Activated naive CD4-positive, alpha-beta T cell treated with anti-CD3 and anti-CD28 coated beads, Interleukin-2, amount 50 U/mL, for 24 hours (primary cell): Measurements from ENCODE around the gene POLR3GL.
A peak's percentile ranks its signal among the peaks of the same experiment; 100 is the strongest.
"Not testable (repeated sequence)": the region's sequence is repeated elsewhere in the genome, so short reads cannot be mapped to it uniquely, and the experiment has no call there.

ENCODE experiments used
- H3K27ac Mint-ChIP-seq: one replicate; pipeline ENCODE4 v1.8.0; 2021; ENCODE audit warnings: mild to moderate bottlenecking, mixed read lengths
- H3K27me3 Mint-ChIP-seq: one replicate; pipeline ENCODE4 v1.8.0; 2021; ENCODE audit warnings: mixed read lengths
- H3K36me3 Mint-ChIP-seq: one replicate; pipeline ENCODE4 v1.8.0; 2021; ENCODE audit warnings: mixed read lengths
- H3K4me1 Mint-ChIP-seq: one replicate; pipeline ENCODE4 v1.8.0; 2021; ENCODE audit warnings: mixed read lengths
- H3K4me3 Mint-ChIP-seq: one replicate; pipeline ENCODE4 v1.8.0; 2021; ENCODE audit warnings: mild to moderate bottlenecking, mixed read lengths
- H3K9me3 Mint-ChIP-seq: one replicate; pipeline ENCODE4 v1.8.0; 2021; ENCODE audit warnings: mixed read lengths

Gene POLR3GL

DNA sequence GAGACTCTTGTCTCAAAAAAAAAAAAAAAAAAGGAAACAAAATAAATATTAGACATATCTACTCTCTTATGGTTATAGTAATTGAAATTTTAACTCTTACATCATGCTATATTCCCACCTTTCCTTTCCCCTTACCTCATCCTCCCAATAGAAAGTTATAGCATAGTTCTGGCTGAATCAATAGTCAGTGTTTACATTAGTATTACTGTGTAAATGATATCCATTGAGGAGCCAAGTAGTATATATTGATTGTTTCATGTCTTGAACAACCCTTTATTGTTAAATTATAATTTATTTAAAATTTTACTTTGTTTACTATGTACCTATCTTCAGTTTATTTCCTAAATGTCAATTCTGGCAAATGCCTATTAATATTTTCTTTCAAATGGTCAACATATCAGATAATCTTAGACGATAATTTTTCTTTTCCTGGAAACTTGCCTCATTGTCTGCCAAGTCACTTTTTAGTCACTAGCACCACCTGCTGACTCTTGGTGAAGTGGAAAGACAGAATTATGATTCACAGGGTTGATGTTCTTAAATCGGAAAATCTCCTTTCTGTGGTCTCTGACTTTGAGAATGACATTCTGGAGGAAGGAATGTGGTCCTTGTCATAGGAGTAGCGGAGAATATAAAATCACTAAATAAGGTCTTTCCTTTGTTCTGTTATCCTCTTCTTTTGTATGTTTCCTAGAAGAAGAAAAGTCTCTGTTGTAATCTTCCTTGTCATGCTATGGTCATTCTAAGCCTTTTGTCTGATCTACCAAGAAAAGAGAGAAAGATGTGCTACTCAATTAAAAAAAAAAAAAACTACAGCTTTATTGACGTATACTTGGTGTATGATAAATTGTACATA, 48.4 kb downstream of the POLR3GL start:
- Mint-ChIP-seq H3K27me3 (peaks cover 1% of the 10 kb centered on the region), H3K36me3 (no peaks in the 10 kb centered on the region), H3K27ac (no peak overlapping the region), H3K4me1 (peaks cover 9% of the 10 kb centered on the region), H3K9me3 (no peaks in the 10 kb centered on the region), H3K4me3 (no peak overlapping the region)

GRCh38 chr1:146013559-146013922, 49.1 kb downstream of the POLR3GL start:
- no peak overlapping the region for H3K4me3 Mint-ChIP-seq
- H3K27ac Mint-ChIP-seq: no peak overlapping the region

GRCh38 chr1:146016891-146017290, 52.4 kb downstream of the POLR3GL start:
- Mint-ChIP-seq H3K4me3 (no peak overlapping the region), H3K9me3 (no peaks in the 10 kb centered on the region), H3K27me3 (peaks cover 24% of the 10 kb centered on the region), H3K4me1 (peaks cover 13% of the 10 kb centered on the region), H3K36me3 (no peaks in the 10 kb centered on the region), H3K27ac (no peak overlapping the region)

More at GRCh38 chr1:146013559-146013922, 49.1 kb downstream of the POLR3GL start:
- Mint-ChIP-seq H3K36me3 (no peaks in the 10 kb centered on the region), H3K27me3 (peaks cover 1% of the 10 kb centered on the region), H3K4me1 (peaks cover 9% of the 10 kb centered on the region), H3K9me3 (no peaks in the 10 kb centered on the region)

DNA sequence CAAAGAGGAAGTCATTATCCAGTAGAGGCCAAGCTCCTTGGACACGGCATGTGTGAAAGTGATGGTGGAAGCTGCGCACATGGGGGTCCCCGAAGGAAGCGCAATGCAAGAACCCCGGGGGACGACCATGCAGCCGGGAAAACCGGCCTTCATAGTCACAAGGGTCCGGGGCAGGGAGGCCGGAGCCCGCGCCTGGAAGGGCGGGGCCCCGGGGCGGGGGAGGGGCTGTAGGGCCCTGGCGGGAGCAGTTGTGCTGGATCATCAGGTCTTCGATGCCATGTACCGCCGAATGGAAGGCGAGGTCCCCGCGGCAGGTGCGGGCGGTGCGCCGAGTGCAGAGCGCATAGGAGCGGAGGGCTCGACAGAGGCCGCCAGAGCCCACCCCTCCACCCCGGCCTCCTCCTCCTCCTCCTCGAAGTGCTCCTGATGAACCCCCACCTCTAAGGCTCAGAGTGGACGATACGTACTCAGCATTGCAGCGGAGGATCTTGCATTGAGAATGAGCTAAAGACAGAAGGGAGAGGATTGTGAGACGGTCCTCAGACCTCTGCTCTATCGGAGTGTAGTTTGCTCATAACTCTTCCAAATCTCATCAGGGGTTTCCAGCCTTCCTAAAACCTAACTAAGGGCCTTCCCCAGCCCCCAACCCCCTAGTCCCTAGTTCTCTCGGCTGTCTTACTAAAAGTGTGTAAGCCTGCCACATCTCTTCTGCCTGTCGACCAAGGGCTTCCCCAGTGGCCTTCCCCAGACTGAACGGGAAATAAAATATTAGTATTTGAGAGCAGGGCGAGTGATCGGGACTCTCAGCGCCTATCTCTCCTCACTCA, 55.0 kb downstream of the POLR3GL start:
- Mint-ChIP-seq H3K9me3 (no peaks in the 10 kb centered on the region), H3K36me3 (no peaks in the 10 kb centered on the region), H3K27me3 (peaks cover 33% of the 10 kb centered on the region), H3K4me3 (peak overlapping the region; percentile 27), H3K4me1 (peaks cover 4% of the 10 kb centered on the region), H3K27ac (no peak overlapping the region)

DNA sequence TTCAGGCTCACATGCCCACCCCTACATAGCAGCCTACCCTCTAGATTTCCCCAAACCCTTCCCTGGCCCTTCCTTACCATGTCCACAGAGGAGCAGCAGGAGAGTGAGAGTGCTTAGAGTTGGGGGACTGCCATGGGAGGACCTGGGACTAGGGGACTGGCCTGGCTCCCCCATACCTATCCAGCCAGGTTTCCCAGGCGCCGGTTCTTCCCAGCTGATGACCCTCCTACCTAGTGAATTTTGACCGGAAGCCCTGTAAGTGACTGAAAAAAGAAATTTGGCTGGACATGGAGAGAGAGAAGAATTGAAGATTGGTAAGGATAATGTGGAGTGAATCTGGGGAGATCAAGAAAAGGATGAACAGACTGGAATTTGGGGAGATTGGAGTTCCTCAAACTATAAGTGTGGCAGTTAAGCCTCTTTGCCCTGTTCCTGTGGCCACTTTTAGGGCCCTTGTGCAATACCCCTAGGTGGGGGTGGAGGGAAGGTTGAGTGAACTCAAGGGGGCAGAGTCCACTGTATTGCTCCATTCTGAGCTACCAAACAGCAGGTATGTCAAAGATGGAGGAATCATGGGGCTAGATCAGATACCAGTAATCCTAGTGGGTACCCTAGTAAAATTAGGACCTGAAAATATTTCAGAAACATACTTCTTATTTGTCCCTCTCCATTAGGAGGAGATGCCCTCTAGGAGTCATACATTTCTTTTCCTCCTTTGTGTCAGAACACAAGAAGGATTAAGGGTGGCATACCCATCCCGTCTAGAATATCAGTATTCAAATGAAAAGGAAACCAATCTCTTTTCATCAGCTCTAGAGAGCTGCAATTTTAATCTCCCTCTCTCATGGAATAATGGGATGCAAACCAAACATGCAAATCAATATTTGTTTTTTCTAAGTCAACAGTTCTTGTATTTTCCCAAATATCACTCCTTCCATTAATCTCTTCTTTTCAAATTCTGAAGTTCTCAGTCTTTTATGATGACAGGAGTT, 55.9 kb downstream of the POLR3GL start:
- Mint-ChIP-seq H3K27ac (no peak overlapping the region), H3K4me3 (no peak overlapping the region), H3K36me3 (no peaks in the 10 kb centered on the region), H3K27me3 (peaks cover 33% of the 10 kb centered on the region), H3K9me3 (no peaks in the 10 kb centered on the region), H3K4me1 (peaks cover 4% of the 10 kb centered on the region)

DNA sequence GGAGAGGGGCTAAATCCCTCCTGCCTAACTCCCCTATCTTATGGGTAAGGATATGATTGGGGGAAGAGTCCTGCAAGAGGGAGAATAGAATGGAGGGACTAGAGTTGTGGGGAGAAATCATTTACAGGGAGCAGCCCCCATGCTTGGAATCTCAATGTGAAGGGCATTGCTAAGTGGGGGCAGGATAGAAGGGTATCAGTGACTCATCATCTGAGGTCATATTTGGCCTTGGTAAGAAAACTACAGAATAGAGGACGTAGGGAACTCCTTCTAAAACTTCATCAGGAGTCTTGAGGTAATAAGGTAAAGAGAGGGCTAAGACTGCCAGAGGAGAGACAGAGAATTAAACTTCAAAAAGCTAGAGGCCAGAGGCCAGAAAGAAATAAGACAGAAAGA, 56.6 kb downstream of the POLR3GL start:
- Mint-ChIP-seq H3K36me3 (no peaks in the 10 kb centered on the region), H3K27me3 (peaks cover 38% of the 10 kb centered on the region), H3K4me3 (no peak overlapping the region), H3K9me3 (no peaks in the 10 kb centered on the region), H3K4me1 (peaks cover 4% of the 10 kb centered on the region), H3K27ac (no peak overlapping the region)

DNA sequence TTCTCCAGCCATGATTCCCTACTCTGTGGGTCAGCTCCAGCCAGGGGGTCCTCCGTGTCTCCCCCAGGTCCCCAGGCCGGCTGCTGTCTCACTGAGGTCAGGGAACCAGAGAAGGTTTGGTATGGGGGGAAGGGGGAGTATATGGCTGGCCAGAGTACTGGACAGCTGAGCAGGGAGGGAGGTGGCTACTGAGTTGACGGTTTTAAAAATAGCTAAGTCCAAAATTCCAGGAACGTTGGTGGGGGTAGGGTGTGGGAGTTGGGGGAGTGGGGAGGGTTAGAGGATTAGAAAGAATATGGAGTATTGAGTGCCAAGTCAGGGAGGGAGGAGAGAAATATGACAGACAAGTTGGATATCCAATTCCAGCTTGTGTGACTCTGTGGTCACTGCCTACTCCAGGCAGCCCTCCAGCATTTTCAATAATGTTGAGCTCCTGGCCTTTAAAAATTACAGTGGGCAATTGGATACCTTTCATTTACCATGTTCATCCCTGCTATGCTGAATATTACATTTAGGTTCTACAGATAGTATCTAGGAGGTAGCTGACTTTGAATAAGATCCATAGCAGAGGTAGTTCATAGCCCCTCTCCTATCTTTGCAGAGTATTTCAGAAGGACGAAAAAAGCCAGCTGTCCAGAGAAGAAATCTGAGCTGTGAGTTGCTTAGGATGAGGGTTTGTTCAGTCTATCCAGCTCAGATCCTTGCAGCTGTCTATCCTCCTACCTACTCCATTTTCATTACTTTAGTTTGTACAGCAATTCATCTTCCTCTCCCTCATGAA, 57.3 kb downstream of the POLR3GL start, which contains the start of gene HJV:
Gene HJV (minus strand): TSS at position 114 of the 781 bp plus-strand sequence. CDS start 1,504 bp downstream, outside the sequence.
- no peaks in the 10 kb centered on the region for H3K36me3 Mint-ChIP-seq
- H3K4me1 Mint-ChIP-seq: peaks cover 4% of the 10 kb centered on the region
- no peaks in the 10 kb centered on the region for H3K9me3 Mint-ChIP-seq
- H3K27me3 Mint-ChIP-seq: peaks cover 38% of the 10 kb centered on the region
- H3K4me3 Mint-ChIP-seq: no peak within 1 kb of the TSS
- no peak within 1 kb of the TSS for H3K27ac Mint-ChIP-seq

GRCh38 chr1:146022403-146023127, 58.1 kb downstream of the POLR3GL start:
- Mint-ChIP-seq H3K27ac (no peak overlapping the region), H3K36me3 (no peaks in the 10 kb centered on the region), H3K4me1 (peaks cover 4% of the 10 kb centered on the region), H3K4me3 (no peak overlapping the region), H3K27me3 (peaks cover 38% of the 10 kb centered on the region), H3K9me3 (no peaks in the 10 kb centered on the region)

- H3K36me3 Mint-ChIP-seq, H3K4me1 Mint-ChIP-seq, H3K4me3 Mint-ChIP-seq, H3K9me3 Mint-ChIP-seq: not testable (repeated sequence)
- peaks cover 21% of the 10 kb centered on the region for H3K27me3 Mint-ChIP-seq
- peak overlapping the region; percentile 55 for H3K27ac Mint-ChIP-seq
These were observed 61.5 kb downstream of the POLR3GL start for GRCh38 chr1:146025787-146026495.

DNA sequence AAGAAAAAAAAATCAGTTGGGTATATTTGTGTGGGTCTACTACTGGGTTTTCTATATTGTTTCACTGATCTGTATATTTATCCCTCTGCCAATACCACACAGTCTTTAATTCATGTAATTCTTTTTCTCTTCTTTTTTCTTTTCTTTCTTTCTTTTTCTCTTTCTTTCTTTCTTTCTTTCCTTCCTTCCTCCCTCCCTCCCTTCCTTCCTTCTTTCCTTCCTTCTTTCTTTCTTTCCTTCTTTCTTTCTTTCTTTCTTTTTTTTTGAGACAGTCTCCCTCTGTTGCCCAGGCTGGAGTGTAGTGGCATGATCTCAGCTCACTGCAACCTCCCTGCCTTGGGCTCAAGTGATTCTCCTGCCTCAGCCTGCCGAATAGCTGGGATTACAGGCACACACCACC, 62.2 kb downstream of the POLR3GL start:
- not testable (repeated sequence) for H3K4me1 Mint-ChIP-seq

More for the DNA sequence above, 62.2 kb downstream of the POLR3GL start:
- H3K27ac Mint-ChIP-seq, H3K4me3 Mint-ChIP-seq, H3K9me3 Mint-ChIP-seq, H3K36me3 Mint-ChIP-seq: not testable (repeated sequence)
- H3K27me3 Mint-ChIP-seq: peaks cover 16% of the 10 kb centered on the region
